Activated B cell treated with CpG ODN at 0.5 μM for 24 hours (primary cell): ENCODE measurements around the gene DCAKD. TPM values are rescaled to one million over a fixed set of nuclear protein-coding genes. Genes with fewer than 3 reads are reported as not detected.

Source experiments
- ATAC-seq: fragments of 200-7000 bp; cut with Tn5 transposase; one replicate; pipeline ENCODE4 v1.10.0; 2021; ENCODE audit warnings: low read depth, mild to moderate bottlenecking, moderate library complexity
- CTCF ChIA-PET: fragments of 350-600 bp; sonication (Branson Sonifier 250); formaldehyde crosslinking; loops from one replicate; lab custom pipeline; 2021; ENCODE audit warnings: antibody characterized with exemption; lab: Charles Lee
- POLR2A ChIA-PET: fragments of 350-600 bp; sonication (Branson Sonifier 250); formaldehyde crosslinking; loops from one replicate; lab custom pipeline; 2021; ENCODE audit warnings: antibody characterized with exemption; lab: Charles Lee
- DNase-seq: peaks from one replicate; pipeline ENCODE4 v3.0.0; 2022
- H3K27ac Mint-ChIP-seq: one replicate; pipeline ENCODE4 v1.8.0; 2020; ENCODE audit warnings: mixed read lengths
- H3K27me3 Mint-ChIP-seq: one replicate; pipeline ENCODE4 v1.8.0; 2021; ENCODE audit warnings: mixed read lengths
- H3K36me3 Mint-ChIP-seq: one replicate; pipeline ENCODE4 v1.8.0; 2021; ENCODE audit warnings: low read depth, mixed read lengths
- H3K4me1 Mint-ChIP-seq: one replicate; pipeline ENCODE4 v1.8.0; 2021; ENCODE audit warnings: mixed read lengths
- H3K4me3 Mint-ChIP-seq: one replicate; pipeline ENCODE4 v1.8.0; 2020; ENCODE audit warnings: mild to moderate bottlenecking, mixed read lengths
- H3K9me3 Mint-ChIP-seq: one replicate; pipeline ENCODE4 v1.8.0; 2020; ENCODE audit warnings: mixed read lengths
- CTCF ChIP-seq: fragments of 200-600 bp; IDR thresholded peaks from one replicate; pipeline ENCODE4 v1.8.0; 2022; ENCODE audit warnings: antibody characterized with exemption, mild to moderate bottlenecking
- intact Hi-C: fragments of 100-400 bp; cut with micrococcal nuclease; formaldehyde crosslinking; loops from one replicate; pipeline ENCODE4 v1.15.1; 2024
- total RNA-seq: library from RNA; stranded (reverse); gene quantifications from 2 replicates; pipeline ENCODE4 v1.2.3, GENCODE V29; 2022

The DCAKD gene
- total RNA-seq, 1 donor from 2014 or later, result 15.6 TPM

- Mint-ChIP-seq H3K9me3 (no peaks in the 10 kb centered on the region), H3K4me3 (no peak overlapping the region), H3K4me1 (peaks cover 26% of the 10 kb centered on the region), H3K27ac (no peak overlapping the region), H3K36me3 (peaks cover 3% of the 10 kb centered on the region), H3K27me3 (no peaks in the 10 kb centered on the region)
- TF ChIP-seq CTCF, result no peak
- intact Hi-C loops, result no loop called here
- no peak for ATAC-seq
- POLR2A ChIA-PET, result interaction anchor here (0.5 to 1.1 kb wide), 4 partner anchors 15 to 388 kb away, joined by 3 to 6 read pairs (median 4); partner anchors contain the start of gene HEXIM1
- no peak for DNase-seq
- CTCF ChIA-PET, result interaction anchor here (0.9 kb wide), 1 partner anchor 24 kb away, joined by 3 read pairs; no protein-coding TSS in a partner anchor
These were observed 4.8 kb downstream of the DCAKD start for GRCh38 chr17:45046537-45047125.

GRCh38 chr17:45043813-45044540, 7.5 kb downstream of the DCAKD start:
- CTCF ChIA-PET, result no interaction called here

GRCh38 chr17:45042346-45043120, 8.9 kb downstream of the DCAKD start:
- intact Hi-C loops, result no loop called here
- H3K4me3 Mint-ChIP-seq, result no peak overlapping the region
- ChIA-PET POLR2A (no interaction called here), CTCF (no interaction called here)
- H3K36me3 Mint-ChIP-seq, result peaks cover 2% of the 10 kb centered on the region
- DNase-seq (no peak), ATAC-seq (no peak)
- peaks cover 30% of the 10 kb centered on the region for H3K4me1 Mint-ChIP-seq
- H3K27me3 Mint-ChIP-seq, result no peaks in the 10 kb centered on the region
- TF ChIP-seq CTCF, result no peak
- H3K9me3 Mint-ChIP-seq, result no peaks in the 10 kb centered on the region
- H3K27ac Mint-ChIP-seq, result no peak overlapping the region

More at GRCh38 chr17:45043813-45044540, 7.5 kb downstream of the DCAKD start:
- intact Hi-C loops, result no loop called here
- POLR2A ChIA-PET, result no interaction called here
- Mint-ChIP-seq H3K36me3 (peaks cover 2% of the 10 kb centered on the region), H3K4me3 (no peak overlapping the region), H3K4me1 (peaks cover 25% of the 10 kb centered on the region), H3K27me3 (no peaks in the 10 kb centered on the region), H3K9me3 (no peaks in the 10 kb centered on the region), H3K27ac (no peak overlapping the region)
- DNase-seq, result no peak
- TF ChIP-seq CTCF, result no peak
- ATAC-seq, result no peak

- CTCF ChIA-PET, result no interaction called here
- Mint-ChIP-seq H3K4me1 (peaks cover 24% of the 10 kb centered on the region), H3K9me3 (no peaks in the 10 kb centered on the region), H3K27me3 (no peaks in the 10 kb centered on the region), H3K27ac (no peak overlapping the region), H3K36me3 (peaks cover 2% of the 10 kb centered on the region), H3K4me3 (no peak overlapping the region)
- intact Hi-C loops, result no loop called here
- no peak for TF ChIP-seq CTCF
- DNase-seq (no peak), ATAC-seq (no peak)
- POLR2A ChIA-PET, result interaction anchor here (1.5 to 2.0 kb wide), 2 partner anchors 10 to 20 kb away, joined by 7 to 9 read pairs; partner anchors contain the start of gene NMT1
These were observed 11.0 kb downstream of the DCAKD start for GRCh38 chr17:45040459-45040858.
